GM12872 (cell line): ENCODE results near the gene MRPL20.
A peak's percentile ranks its signal among the peaks of the same experiment; 100 is the strongest.

Experiments used
- TF ChIP-seq, protein P1 (sequence below): IDR thresholded peaks from 3 replicates; pipeline ENCODE4 v1.5.1; 2011; ENCODE audit warnings: low read depth, mild to moderate bottlenecking, low read length, moderate library complexity; ENCODE audit not compliant: insufficient read depth

MRPL20 gene

DNA sequence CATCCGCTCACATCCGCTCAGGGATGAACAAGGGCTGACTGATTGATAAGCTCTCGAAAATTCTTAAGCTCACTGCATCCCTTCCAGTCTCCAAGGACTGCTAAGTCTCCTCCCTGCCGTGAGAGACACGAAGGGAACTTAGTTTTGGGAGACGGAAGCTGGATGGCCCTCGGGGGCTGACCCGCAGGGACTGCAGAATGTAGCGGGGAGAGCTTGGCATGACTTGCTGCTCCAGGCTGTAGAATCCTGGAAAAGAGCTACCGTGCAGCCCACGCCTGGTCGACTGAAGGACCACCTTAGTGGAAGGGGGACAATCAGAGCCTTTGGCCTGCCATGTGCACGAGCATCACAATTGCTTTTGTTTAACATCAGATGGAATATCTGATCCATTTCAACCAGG lies 8.7 kb upstream of the MRPL20 start:
- TF ChIP-seq, protein P1, sequence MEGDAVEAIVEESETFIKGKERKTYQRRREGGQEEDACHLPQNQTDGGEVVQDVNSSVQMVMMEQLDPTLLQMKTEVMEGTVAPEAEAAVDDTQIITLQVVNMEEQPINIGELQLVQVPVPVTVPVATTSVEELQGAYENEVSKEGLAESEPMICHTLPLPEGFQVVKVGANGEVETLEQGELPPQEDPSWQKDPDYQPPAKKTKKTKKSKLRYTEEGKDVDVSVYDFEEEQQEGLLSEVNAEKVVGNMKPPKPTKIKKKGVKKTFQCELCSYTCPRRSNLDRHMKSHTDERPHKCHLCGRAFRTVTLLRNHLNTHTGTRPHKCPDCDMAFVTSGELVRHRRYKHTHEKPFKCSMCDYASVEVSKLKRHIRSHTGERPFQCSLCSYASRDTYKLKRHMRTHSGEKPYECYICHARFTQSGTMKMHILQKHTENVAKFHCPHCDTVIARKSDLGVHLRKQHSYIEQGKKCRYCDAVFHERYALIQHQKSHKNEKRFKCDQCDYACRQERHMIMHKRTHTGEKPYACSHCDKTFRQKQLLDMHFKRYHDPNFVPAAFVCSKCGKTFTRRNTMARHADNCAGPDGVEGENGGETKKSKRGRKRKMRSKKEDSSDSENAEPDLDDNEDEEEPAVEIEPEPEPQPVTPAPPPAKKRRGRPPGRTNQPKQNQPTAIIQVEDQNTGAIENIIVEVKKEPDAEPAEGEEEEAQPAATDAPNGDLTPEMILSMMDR, result no peak

DNA sequence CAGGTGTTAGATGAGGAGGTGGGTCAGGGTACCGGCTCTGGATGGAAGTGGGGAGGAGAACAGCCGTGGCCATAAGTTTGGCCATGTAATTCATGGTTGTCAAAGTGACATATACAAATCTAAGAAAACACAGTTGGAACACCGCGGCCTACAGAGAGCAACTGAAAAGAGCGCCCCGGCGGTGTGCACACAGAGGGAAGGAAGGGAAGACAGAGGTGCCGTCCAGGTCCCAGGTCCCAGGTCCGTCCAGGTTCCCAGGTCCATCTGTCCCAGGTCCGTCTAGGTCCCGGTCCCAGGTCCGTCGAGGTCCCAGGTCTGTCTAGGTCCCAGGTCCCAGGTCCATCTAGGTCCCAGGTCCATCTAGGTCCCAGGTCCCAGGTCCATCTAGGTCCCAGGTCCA lies 4.5 kb upstream of the MRPL20 start:
- TF ChIP-seq, protein P1, result no peak

DNA sequence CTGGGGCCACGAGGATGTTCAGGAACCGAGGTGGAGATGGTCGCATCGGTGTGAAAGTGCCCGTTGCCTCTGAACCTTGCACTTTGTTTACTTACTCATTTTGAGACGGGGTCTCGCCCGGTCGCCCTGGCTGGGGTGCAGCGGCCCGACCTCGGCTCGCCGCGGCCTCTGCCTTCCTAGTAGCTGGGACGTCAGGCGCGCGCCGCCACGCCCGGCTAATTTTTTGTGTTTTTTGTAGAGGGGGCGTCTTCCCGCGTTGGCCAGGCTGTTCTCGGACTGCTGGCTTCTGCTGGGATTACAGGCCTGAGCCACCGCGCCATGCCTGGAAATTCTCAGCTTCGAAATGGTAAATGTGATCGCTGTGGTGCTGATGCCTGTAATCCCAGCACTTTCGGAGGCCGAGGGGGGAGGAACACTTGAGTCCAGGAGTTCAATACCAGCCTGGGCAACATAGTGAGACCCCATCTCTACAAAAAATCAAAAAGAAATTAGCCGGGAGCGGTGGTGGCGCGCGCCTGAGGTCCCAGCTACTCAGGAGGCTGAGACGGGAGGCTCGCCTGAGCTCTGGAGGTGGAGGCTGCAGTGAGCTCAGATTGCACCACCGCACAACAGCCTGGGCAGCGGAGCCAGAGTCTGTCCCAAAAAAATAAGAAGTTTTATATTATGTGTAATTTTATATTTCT lies 684 bp upstream of the MRPL20 start:
- TF ChIP-seq, protein P1, result 0 out of 3 replicates have a peak, but pooled peaks have one; percentile 22

DNA sequence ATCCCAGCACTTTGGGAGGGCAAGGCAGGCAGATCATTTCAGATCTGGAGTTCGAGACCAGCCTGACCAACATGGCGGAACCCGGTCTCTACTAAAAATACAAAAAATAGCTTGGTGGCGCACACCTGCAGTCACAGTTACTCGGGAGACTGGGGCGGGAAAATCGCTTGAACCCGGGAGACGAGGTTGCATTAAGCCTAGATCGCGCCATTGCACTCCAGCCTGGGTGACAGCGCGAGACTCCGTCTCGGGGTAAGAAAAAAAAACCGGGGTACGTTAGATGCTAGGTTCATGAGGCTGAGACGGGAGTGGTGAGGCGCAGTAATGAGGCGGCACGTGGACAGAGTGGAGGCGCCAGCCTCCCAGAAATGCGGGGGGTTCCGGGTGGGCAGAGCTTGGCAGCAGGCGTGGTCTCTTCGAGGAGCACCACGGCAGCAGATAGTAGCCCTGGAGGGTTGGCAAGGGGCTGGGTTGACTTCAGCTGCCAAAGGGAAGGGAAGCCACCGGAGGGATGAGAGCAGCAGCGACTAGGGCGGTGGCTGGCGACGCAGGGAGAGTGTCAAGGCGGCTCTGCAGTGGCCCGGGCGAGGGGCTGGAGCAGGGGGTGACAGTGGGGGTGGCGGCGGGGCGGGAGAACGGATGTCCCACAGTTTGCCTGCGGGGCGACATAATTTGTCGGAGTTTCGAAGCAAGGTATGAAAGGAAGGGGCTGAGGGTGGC lies 832 bp downstream of the MRPL20 start:
- TF ChIP-seq, protein P1, result no peak

DNA sequence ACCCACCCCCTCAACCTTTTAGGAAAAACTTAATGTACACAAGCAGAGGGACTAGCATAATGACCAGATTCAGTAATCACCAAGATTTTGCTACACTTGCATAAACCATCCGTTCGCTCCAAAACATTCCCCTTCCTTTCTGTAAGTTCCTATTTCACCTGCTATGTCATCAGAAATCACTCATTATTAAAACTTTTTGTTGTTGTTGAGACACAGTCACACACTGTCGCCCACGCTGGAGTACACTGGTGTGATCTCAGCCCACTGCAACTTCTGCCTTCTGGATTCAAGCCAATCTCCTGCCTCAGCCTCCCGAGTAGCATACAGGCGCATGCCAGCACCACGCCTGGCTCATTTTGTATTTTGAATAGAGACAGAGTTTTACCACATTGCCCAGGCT lies 3.4 kb downstream of the MRPL20 start:
- TF ChIP-seq, protein P1, result no peak

DNA sequence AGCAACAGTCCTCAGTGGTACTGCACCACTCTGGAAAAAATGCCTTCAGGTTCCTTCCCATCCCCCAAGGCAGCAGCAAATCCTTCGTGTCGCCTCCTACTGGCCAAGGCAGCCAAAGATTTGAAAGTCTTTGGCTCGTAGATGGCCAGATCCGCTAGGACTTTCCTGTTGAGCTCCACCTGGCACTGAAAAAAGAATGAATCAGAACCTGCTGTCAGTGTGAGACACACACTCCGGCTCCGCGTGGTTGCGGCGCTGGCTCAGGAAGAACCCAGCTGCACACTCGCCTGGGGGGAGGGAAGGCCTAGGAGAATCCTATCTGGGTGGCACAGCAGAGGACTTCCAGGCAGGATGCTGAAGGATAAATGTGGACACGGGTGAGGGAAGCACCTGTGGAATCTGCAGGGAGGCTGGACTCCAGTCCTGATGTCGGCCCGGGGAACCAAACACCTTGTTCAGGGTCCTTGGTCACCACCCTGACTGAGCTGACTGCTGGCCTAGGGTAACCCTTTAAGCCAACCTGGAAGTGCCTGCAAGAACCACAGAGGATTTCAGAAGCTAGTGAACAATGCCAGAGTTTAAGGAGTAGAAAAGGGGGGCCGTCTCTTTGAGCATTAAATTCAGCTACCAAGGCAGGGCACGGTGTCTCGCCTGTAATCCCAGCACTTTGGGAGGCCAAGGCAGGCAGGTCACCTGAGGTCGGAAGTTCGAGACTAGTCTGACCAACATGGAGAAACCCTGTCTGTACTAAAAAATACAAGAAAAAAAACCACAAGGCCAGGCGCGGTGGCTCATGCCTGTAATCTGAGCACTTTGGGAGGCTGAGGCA lies 4.8 kb downstream of the MRPL20 start:
- TF ChIP-seq, protein P1, result peak; percentile 69

DNA sequence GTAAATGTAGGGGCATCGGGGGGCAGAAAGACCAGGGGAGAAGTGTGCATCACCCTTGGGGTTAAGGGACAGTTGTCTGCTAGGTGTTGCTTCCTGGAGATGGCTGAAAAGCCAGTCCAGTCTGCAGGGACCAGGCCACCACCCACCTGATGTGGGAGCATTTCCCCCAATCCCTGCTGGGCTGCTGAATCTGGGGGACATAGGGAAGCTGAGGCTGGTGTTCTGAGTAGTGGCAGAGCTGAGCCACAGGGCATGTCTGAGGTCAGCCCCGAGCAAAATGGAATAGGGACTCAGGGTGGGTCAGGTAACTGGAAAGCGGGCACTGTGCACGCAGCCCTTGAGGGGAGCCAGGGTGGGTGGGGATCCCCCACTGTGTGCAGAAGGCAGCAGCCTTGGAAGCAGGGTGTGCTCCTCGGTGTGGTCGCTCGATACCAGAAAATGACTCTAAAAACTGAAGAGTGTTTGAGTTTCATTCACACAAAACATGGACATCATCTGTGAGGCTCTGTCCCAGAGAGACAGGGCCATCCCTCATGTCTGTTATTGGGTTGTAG lies 5.6 kb downstream of the MRPL20 start:
- TF ChIP-seq, protein P1, result no peak
